Lung microvascular endothelial cell (primary cell): ENCODE measurements around the gene ALKBH5. TPM values are rescaled to one million over a fixed set of nuclear protein-coding genes. Genes with fewer than 3 reads are reported as not detected.

ENCODE experiments used
- DNase-seq, 2 donors: peaks; one replicate each; pipeline versions ENCODE4 v3.0.0 to v3.0.0-alpha.2; 2010; ENCODE audit warnings: low read depth in 2 of 2
- total RNA-seq: library from RNA; depleted of rRNA; stranded (reverse); fragments of >200 nt; gene quantifications from 2 replicates; pipeline ENCODE4 v1.2.1, GENCODE V29; 2014

The ALKBH5 gene
- total RNA-seq, result 43.6 and 70.6 TPM in 2 replicates

- DNase-seq, result peak; percentile 100
These were observed at the start of gene ALKBH5 for GRCh38 chr17:18183334-18184142. Gene ALKBH5 (plus strand): TSS chr17:18183828. CDS start chr17:18184244, 416 bp downstream.

GRCh38 chr17:18136357-18136756 lies 47.3 kb upstream of the ALKBH5 start:
- DNase-seq, result no peak

- no peak for DNase-seq
These were observed 45.4 kb upstream of the ALKBH5 start for GRCh38 chr17:18138065-18138749.

GRCh38 chr17:18139092-18139491 lies 44.5 kb upstream of the ALKBH5 start:
- no peak for DNase-seq

- no peak for DNase-seq
These were observed 44.1 kb upstream of the ALKBH5 start for GRCh38 chr17:18139498-18139897.

- peak; percentile 11 to 21 for DNase-seq
These were observed 43.7 kb upstream of the ALKBH5 start for GRCh38 chr17:18139949-18140348.

- no peak for DNase-seq
These were observed 43.0 kb upstream of the ALKBH5 start for GRCh38 chr17:18140648-18141047.

GRCh38 chr17:18141210-18141803 lies 42.3 kb upstream of the ALKBH5 start:
- DNase-seq, result peak; percentile 63 to 68

- DNase-seq, result no peak
These were observed 41.2 kb upstream of the ALKBH5 start for GRCh38 chr17:18142417-18142816.

GRCh38 chr17:18143044-18143936 lies 40.3 kb upstream of the ALKBH5 start:
- DNase-seq, result peak; percentile 30 to 31

GRCh38 chr17:18144261-18144660 lies 39.4 kb upstream of the ALKBH5 start:
- DNase-seq, result no peak

GRCh38 chr17:18144855-18145254 lies 38.8 kb upstream of the ALKBH5 start:
- peak in 1 of 2 donors; percentile 38 for DNase-seq

- DNase-seq, result no peak
These were observed 37.8 kb upstream of the ALKBH5 start for GRCh38 chr17:18145811-18146210.

- DNase-seq, result no peak
These were observed 37.4 kb upstream of the ALKBH5 start for GRCh38 chr17:18146259-18146658.

- no peak for DNase-seq
These were observed 36.6 kb upstream of the ALKBH5 start for GRCh38 chr17:18146980-18147379.

- no peak for DNase-seq
These were observed 35.0 kb upstream of the ALKBH5 start for GRCh38 chr17:18148586-18148985.

- no peak for DNase-seq
These were observed 32.3 kb upstream of the ALKBH5 start for GRCh38 chr17:18151290-18151689.

GRCh38 chr17:18155179-18155578 lies 28.4 kb upstream of the ALKBH5 start:
- no peak for DNase-seq

GRCh38 chr17:18156171-18156975 lies 27.3 kb upstream of the ALKBH5 start:
- peak in 1 of 2 donors; percentile 11 for DNase-seq

GRCh38 chr17:18156976-18157280 lies 26.7 kb upstream of the ALKBH5 start:
- DNase-seq, result no peak
